Right ventricle myocardium superior (tissue), 1 donor: ENCODE results near the gene ATAD2B. TPM values are rescaled to one million over a fixed set of nuclear protein-coding genes. Genes with fewer than 3 reads are reported as not detected.

Experiments
- ATAC-seq: fragments of 200-7000 bp; cut with Tn5 transposase; one replicate; pipeline ENCODE4 v1.9.1; 2020; ENCODE audit warnings: mild to moderate bottlenecking; ENCODE audit not compliant: poor library complexity
- DNase-seq: peaks from one replicate; pipeline ENCODE4 v3.0.0-alpha.2; 2020
- intact Hi-C: fragments of 100-400 bp; cut with DNase I; formaldehyde crosslinking; loops from one replicate; pipeline ENCODE4 v1.11.2; 2022
- total RNA-seq: library from RNA; stranded (reverse); fragmentation: NEBNext Ultra II Directional; extraction: Animal tissue kit (Norgen Biotek cat#: 25700); gene quantifications from one replicate; pipeline ENCODE4 v1.2.1, GENCODE V29; 2021
- donor health status: DM: no; HTN: yes; CAD: no; lungs with severe emphysema.

Gene ATAD2B
- total RNA-seq, 1 donor from 2014 or later, result 6.1 TPM

GRCh38 chr2:23720705-23721453 is 206.0 kb downstream of the ATAD2B start:
- intact Hi-C loops, result no loop called here
- ATAC-seq (peak; percentile 12), DNase-seq (no peak)

GRCh38 chr2:23719716-23720115 is 207.2 kb downstream of the ATAD2B start:
- ATAC-seq (no peak), DNase-seq (no peak)
- intact Hi-C loops, result no loop called here

GRCh38 chr2:23718931-23719700 is 207.8 kb downstream of the ATAD2B start:
- no peak for DNase-seq
- intact Hi-C loops, result no loop called here
- no peak for ATAC-seq

GRCh38 chr2:23713351-23713750 is 213.6 kb downstream of the ATAD2B start:
- DNase-seq (no peak), ATAC-seq (no peak)
- intact Hi-C loops, result no loop called here

GRCh38 chr2:23712756-23713151 is 214.2 kb downstream of the ATAD2B start:
- intact Hi-C loops, result no loop called here
- ATAC-seq, result no peak
- DNase-seq, result no peak

- ATAC-seq, result peak; percentile 59
- no peak for DNase-seq
- intact Hi-C loops, result no loop called here
Observed at GRCh38 chr2:23711979-23712755, 214.8 kb downstream of the ATAD2B start.

- ATAC-seq, result no peak
- intact Hi-C loops, result no loop called here
Observed at GRCh38 chr2:23709311-23709710, 217.6 kb downstream of the ATAD2B start.

GRCh38 chr2:23708771-23709170 is 218.2 kb downstream of the ATAD2B start:
- DNase-seq (no peak), ATAC-seq (no peak)
- intact Hi-C loops, result no loop called here

More at GRCh38 chr2:23709311-23709710, 217.6 kb downstream of the ATAD2B start:
- DNase-seq, result no peak

GRCh38 chr2:23707096-23707495 is 219.8 kb downstream of the ATAD2B start:
- ATAC-seq (no peak), DNase-seq (no peak)
- intact Hi-C loops, result no loop called here

GRCh38 chr2:23706613-23707078 is 220.3 kb downstream of the ATAD2B start:
- no peak for ATAC-seq
- intact Hi-C loops, result no loop called here
- no peak for DNase-seq

GRCh38 chr2:23705771-23706612 is 220.9 kb downstream of the ATAD2B start:
- intact Hi-C loops, result no loop called here
- ATAC-seq, result no peak
- no peak for DNase-seq

- DNase-seq (no peak), ATAC-seq (no peak)
- intact Hi-C loops, result no loop called here
Observed at GRCh38 chr2:23703583-23704385, 223.1 kb downstream of the ATAD2B start.

GRCh38 chr2:23703037-23703582 is 223.8 kb downstream of the ATAD2B start:
- DNase-seq (no peak), ATAC-seq (no peak)
- intact Hi-C loops, result no loop called here

GRCh38 chr2:23700627-23701026 is 226.3 kb downstream of the ATAD2B start:
- intact Hi-C loops, result no loop called here
- ATAC-seq, result no peak
- no peak for DNase-seq

- intact Hi-C loops, result no loop called here
- no peak for DNase-seq
- ATAC-seq, result no peak
Observed at GRCh38 chr2:23699580-23699925, 227.4 kb downstream of the ATAD2B start.

GRCh38 chr2:23698721-23699579 is 228.0 kb downstream of the ATAD2B start:
- DNase-seq, result no peak
- intact Hi-C loops, result no loop called here
- ATAC-seq, result no peak
